ENCODE measurements around the gene FGF21.

Gene FGF21

GRCh38 chr19:48728911-48729664, 26.2 kb upstream of the FGF21 start:
- no peak for DNase-seq (ENCODE audit: low spot score)

GRCh38 chr19:48731452-48731851, 23.9 kb upstream of the FGF21 start:
- DNase-seq (ENCODE audit: low spot score) = no peak

GRCh38 chr19:48734625-48735024, 20.7 kb upstream of the FGF21 start:
- no peak for DNase-seq (ENCODE audit: low spot score)

GRCh38 chr19:48735031-48735615, 20.2 kb upstream of the FGF21 start:
- no peak for DNase-seq (ENCODE audit: low spot score)

- DNase-seq (ENCODE audit: low spot score) = no peak
These were observed 17.8 kb upstream of the FGF21 start for GRCh38 chr19:48737360-48737998.

GRCh38 chr19:48738557-48739403, 16.5 kb upstream of the FGF21 start:
- peak; percentile 95 for DNase-seq (ENCODE audit: low spot score)

- no peak for DNase-seq (ENCODE audit: low spot score)
These were observed 15.7 kb upstream of the FGF21 start for GRCh38 chr19:48739404-48740163.

GRCh38 chr19:48740164-48740972, 15.0 kb upstream of the FGF21 start, which contains the start of gene RASIP1:
RASIP1 (minus strand) TSS chr19:48740610; CDS start chr19:48740282, 328 bp downstream.
- DNase-seq (ENCODE audit: low spot score) = no peak

GRCh38 chr19:48741129-48741999, 14.0 kb upstream of the FGF21 start:
- DNase-seq (ENCODE audit: low spot score) = no peak

- DNase-seq (ENCODE audit: low spot score) = no peak
These were observed 13.2 kb upstream of the FGF21 start for GRCh38 chr19:48742096-48742495.

GRCh38 chr19:48745208-48745995, 9.9 kb upstream of the FGF21 start:
- peak; percentile 77 for DNase-seq (ENCODE audit: low spot score)

- no peak for DNase-seq (ENCODE audit: low spot score)
These were observed 9.2 kb upstream of the FGF21 start for GRCh38 chr19:48746110-48746509.

GRCh38 chr19:48746738-48747575, 8.4 kb upstream of the FGF21 start, which contains the start of gene IZUMO1:
IZUMO1 (minus strand) TSS chr19:48746909; CDS start chr19:48745859, 1,050 bp downstream.
- DNase-seq (ENCODE audit: low spot score) = peak; percentile 79

GRCh38 chr19:48749571-48750198, 5.6 kb upstream of the FGF21 start:
- DNase-seq (ENCODE audit: low spot score) = no peak

GRCh38 chr19:48750351-48750750, 5.0 kb upstream of the FGF21 start:
- DNase-seq (ENCODE audit: low spot score) = no peak

- no peak for DNase-seq (ENCODE audit: low spot score)
These were observed 4.4 kb upstream of the FGF21 start for GRCh38 chr19:48750771-48751504.

Data from activated CD4-positive, alpha-beta T cell treated with anti-CD3 and anti-CD28 coated beads, Interleukin-2, Interleukin-4, amounts not matched to agents 100 ng/mL and 50 ng/mL, durations not matched to agents 16 hours and 8 hours (primary cell).